ENCODE data around the gene DNASE2B.

GRCh38 chr1:84429231-84429630 lies 30.9 kb downstream of the DNASE2B start:
- TF ChIP-seq CTCF (conservative IDR thresholded peaks at IDR 0.05): no peak
- no peak for TF ChIP-seq EZH2 (IDR thresholded peaks at IDR 0.05; ENCODE audit: low read depth)

Data from PC-9 (cell line).